Sigmoid colon (tissue), 7 donors: ENCODE data around the gene ZBTB8B. TPM values are rescaled to one million over a fixed set of nuclear protein-coding genes. Genes with fewer than 3 reads are reported as not detected.
"Not testable (repeated sequence)": the region's sequence is repeated elsewhere in the genome, so short reads cannot be mapped to it uniquely, and the experiment has no call there.

Experiments
- DNase-seq: peaks from one replicate; pipeline ENCODE4 v3.0.0-alpha.2; 2019
- H3K27ac ChIP-seq, 4 donors: fragments of 200-600 bp; sonication (generic); one replicate each; pipeline ENCODE4 v1.5.1; 2016 to 2019; ENCODE audit warnings: mild to moderate bottlenecking in 1 of 4
- H3K27me3 ChIP-seq, 3 donors: fragments of 200-600 bp; sonication (generic); one replicate each; pipeline ENCODE4 v1.5.1; 2019; ENCODE audit warnings: mild to moderate bottlenecking in 1 of 3
- H3K36me3 ChIP-seq, 4 donors: fragments of 200-600 bp; sonication (generic); one replicate each; pipeline ENCODE4 v1.5.1; 2016 to 2019
- H3K4me1 ChIP-seq, 4 donors: fragments of 200-600 bp; sonication (generic); one replicate each; pipeline ENCODE4 v1.5.1; 2017 to 2019
- H3K4me3 ChIP-seq, 4 donors: fragments of 200-600 bp; sonication (generic); one replicate each; pipeline ENCODE4 v1.5.1; 2017 to 2019; ENCODE audit warnings: mild to moderate bottlenecking in 2 of 4, moderate library complexity in 1 of 4
- H3K9me3 ChIP-seq, 4 donors: fragments of 200-600 bp in 3 of 4; sonication (generic) in 3 of 4; one replicate each; pipeline versions ENCODE4 v1.5.1 to v1.6.1; 2013 to 2019
- CTCF ChIP-seq, 4 experiments: fragments of 450-650 bp in 3 of 4; fragments of 200-600 bp in 1 of 4; IDR thresholded peaks; one replicate each; pipeline ENCODE4 v1.5.1; 2016 to 2019; ENCODE audit warnings: antibody characterized with exemption in 4 of 4, mild to moderate bottlenecking in 3 of 4, moderate library complexity in 2 of 4
- EP300 ChIP-seq, 4 donors: sonication (generic); formaldehyde crosslinking; IDR thresholded peaks; one replicate each; pipeline ENCODE4 v1.6.1; 2017; ENCODE audit warnings: antibody characterized with exemption in 4 of 4
- POLR2A ChIP-seq, 2 donors: fragments of 450-650 bp; IDR thresholded peaks; one replicate each; pipeline ENCODE4 v1.6.1; 2016; ENCODE audit warnings: antibody characterized with exemption in 2 of 2, mild to moderate bottlenecking in 2 of 2, moderate library complexity in 2 of 2
- POLR2AphosphoS5 ChIP-seq, 4 donors: sonication (generic); formaldehyde crosslinking; IDR thresholded peaks; one replicate each; pipeline ENCODE4 v1.6.1; 2017; ENCODE audit warnings: antibody characterized with exemption in 4 of 4
- WGBS, 2 donors: extraction: QIAGEN DNeasy Blood & Tissue Kit; methylation state at CpG; one replicate each; pipeline ENCODE4 v1.1.7; 2013; 5-methylcytosine and 5-hydroxymethylcytosine counted together
- intact Hi-C: fragments of 100-400 bp; cut with DNase I; formaldehyde crosslinking; loops from one replicate; pipeline ENCODE4 v1.15.1; 2023
- polyA plus RNA-seq, 3 donors: library from polyadenylated mRNA; stranded (reverse); fragments of 200-250 nt; gene quantifications; one replicate each; pipeline ENCODE4 v1.2.3, GENCODE V29; 2013
- total RNA-seq, 4 donors: library from RNA; depleted of rRNA; stranded (reverse); fragments of >200 nt; gene quantifications; one replicate each; pipeline ENCODE4 v1.1.0, GENCODE V29; 2016
- donor health status: healthy with polysubstance abuse.
- donor health status: Bipolar disorder and iron deficiency.
- donor health status: healthy.

ZBTB8B gene
- total and polyA plus RNA-seq, 7 donors = under 0.01 to 0.01 (median under 0.01) TPM; not detected in 3

- H3K27me3 ChIP-seq = no peaks in the 10 kb centered on the region
- no peak for TF ChIP-seq POLR2AphosphoS5 (IDR thresholded peaks at IDR 0.05)
- intact Hi-C loops = no loop called here
- WGBS, 2 donors = 78 to 94% methylated on average over 2 of the region's 2 CpGs
- H3K36me3 ChIP-seq = no peaks in the 10 kb centered on the region
- H3K9me3 ChIP-seq = peaks cover 0 to 5% (median 3%) of the 10 kb centered on the region in 4 donors
- no peaks in the 10 kb centered on the region for H3K4me1 ChIP-seq
- no peak for DNase-seq
- no peak overlapping the region for H3K27ac ChIP-seq
- no peak overlapping the region for H3K4me3 ChIP-seq
Measured at GRCh38 chr1:32455958-32456357, 8.9 kb upstream of the ZBTB8B start.

DNA sequence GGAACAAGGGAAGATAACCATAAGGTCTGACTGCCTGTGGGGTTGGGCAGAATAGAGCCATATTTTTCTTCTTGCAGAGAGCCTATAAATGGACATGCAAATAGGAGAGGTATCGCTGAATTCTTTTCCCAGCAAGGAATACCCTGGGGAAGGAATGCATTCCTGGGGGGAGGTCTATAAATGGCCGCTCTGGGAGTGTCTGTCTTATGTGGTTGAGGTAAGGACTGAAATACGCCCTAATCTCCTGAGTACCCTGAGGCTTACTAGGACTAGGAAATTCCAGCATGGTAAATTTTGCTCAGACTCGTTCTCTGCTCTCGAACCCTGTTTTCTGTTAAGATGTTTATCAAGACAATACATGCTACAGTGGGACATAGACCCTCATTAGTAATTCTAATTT is 6.1 kb upstream of the ZBTB8B start:
- H3K27ac ChIP-seq, DNase-seq, H3K9me3 ChIP-seq, H3K4me1 ChIP-seq, H3K27me3 ChIP-seq, H3K36me3 ChIP-seq, intact Hi-C loops, H3K4me3 ChIP-seq: not testable (repeated sequence)
- WGBS, 2 donors = 92 to 94% methylated on average over 5 of the region's 5 CpGs

GRCh38 chr1:32462977-32463376 is 1.9 kb upstream of the ZBTB8B start:
- Histone ChIP-seq H3K4me1 (peaks cover 0 to 18% (median 15%) of the 10 kb centered on the region in 4 donors), H3K27me3 (peaks cover 11 to 41% (median 30%) of the 10 kb centered on the region in 3 donors)
- intact Hi-C loops, DNase-seq, H3K9me3 ChIP-seq, H3K4me3 ChIP-seq, H3K27ac ChIP-seq, H3K36me3 ChIP-seq: not testable (repeated sequence)
- 80 to 84% methylated on average over 2 of the region's 2 CpGs for WGBS, 2 donors

DNA sequence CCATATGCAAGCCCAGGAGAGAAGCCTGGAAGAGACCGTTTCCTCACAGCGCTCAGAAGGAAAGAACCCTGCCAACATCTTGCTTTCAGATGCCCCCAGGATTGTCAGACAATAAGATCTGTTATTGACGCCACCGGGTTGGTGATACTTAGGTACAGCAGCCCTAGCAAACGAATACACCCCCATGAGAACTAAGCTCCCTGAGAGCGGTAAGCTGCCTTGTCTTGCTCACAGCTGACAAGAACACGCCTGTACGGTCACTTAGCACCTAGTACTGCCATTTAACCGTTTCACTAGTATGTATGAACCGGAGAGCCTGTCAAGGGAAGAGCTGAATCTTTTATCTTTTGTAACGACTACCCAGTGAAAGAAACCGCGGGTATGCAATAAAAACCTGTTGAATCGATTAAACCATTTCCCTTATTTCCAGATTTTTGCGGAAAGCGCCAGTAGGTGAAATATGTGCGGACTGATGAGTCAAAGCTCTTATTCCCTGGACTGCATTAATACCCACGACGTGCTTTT is 619 bp upstream of the ZBTB8B start:
- WGBS, 2 donors = 6 to 8% methylated on average over 19 of the region's 19 CpGs
- intact Hi-C loops = no loop called here
- Histone ChIP-seq H3K4me3 (peak overlapping the region; percentile 9 to 50 (median 38)), H3K4me1 (peaks cover 0 to 18% (median 15%) of the 10 kb centered on the region in 4 donors), H3K9me3 (peaks cover 0 to 2% (median 0%) of the 10 kb centered on the region in 4 donors), H3K27me3 (peaks cover 11 to 54% (median 38%) of the 10 kb centered on the region in 3 donors), H3K27ac (no peak overlapping the region), H3K36me3 (no peaks in the 10 kb centered on the region)
- DNase-seq = no peak
- TF ChIP-seq POLR2A (IDR thresholded peaks at IDR 0.05) = no peak
- no peak for TF ChIP-seq EP300 (IDR thresholded peaks at IDR 0.05)
- TF ChIP-seq CTCF (IDR thresholded peaks at IDR 0.05) = no peak
- TF ChIP-seq POLR2AphosphoS5 (IDR thresholded peaks at IDR 0.05) = no peak

DNA sequence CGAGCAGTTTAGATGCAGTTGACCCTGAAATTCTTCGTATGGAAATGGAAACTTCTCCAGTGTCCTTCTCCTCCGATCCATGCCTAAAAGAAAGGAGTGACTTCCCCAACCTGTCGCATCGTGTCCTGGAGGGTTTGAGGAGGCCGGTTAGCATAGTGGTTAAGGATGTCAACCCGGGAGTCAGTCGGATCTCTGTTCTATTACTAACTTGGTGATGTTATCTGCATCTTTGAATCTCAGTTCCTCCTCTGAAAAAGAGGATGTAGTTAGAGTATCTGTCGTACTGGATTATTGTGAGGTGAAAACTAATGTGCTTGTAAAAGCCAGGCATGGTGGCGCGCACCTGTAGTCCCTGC is 684 bp downstream of the ZBTB8B start:
- DNase-seq = no peak
- peaks cover 11 to 63% (median 38%) of the 10 kb centered on the region in 3 donors for H3K27me3 ChIP-seq
- no peaks in the 10 kb centered on the region for H3K9me3 ChIP-seq
- 30 to 42% methylated on average over 11 of the region's 11 CpGs for WGBS, 2 donors
- H3K4me1 ChIP-seq = peaks cover 0 to 18% (median 15%) of the 10 kb centered on the region in 4 donors
- TF ChIP-seq EP300 (IDR thresholded peaks at IDR 0.05) (no peak), CTCF (IDR thresholded peaks at IDR 0.05) (no peak), POLR2AphosphoS5 (IDR thresholded peaks at IDR 0.05) (no peak), POLR2A (IDR thresholded peaks at IDR 0.05) (no peak)
- H3K4me3 ChIP-seq = peak overlapping the region in 2 of 4 donors; percentile 48 to 50
- no peak overlapping the region for H3K27ac ChIP-seq
- intact Hi-C loops = no loop called here
- H3K36me3 ChIP-seq = no peaks in the 10 kb centered on the region

GRCh38 chr1:32466761-32467160 is 1.9 kb downstream of the ZBTB8B start:
- WGBS, 2 donors = 85 to 86% methylated on average over 4 of the region's 4 CpGs
- H3K4me3 ChIP-seq = no peak overlapping the region
- peaks cover 11 to 69% (median 41%) of the 10 kb centered on the region in 3 donors for H3K27me3 ChIP-seq
- no peak for DNase-seq
- H3K27ac ChIP-seq = no peak overlapping the region
- H3K9me3 ChIP-seq = no peaks in the 10 kb centered on the region
- no peaks in the 10 kb centered on the region for H3K36me3 ChIP-seq
- intact Hi-C loops = no loop called here
- TF ChIP-seq CTCF (IDR thresholded peaks at IDR 0.05) (no peak), EP300 (IDR thresholded peaks at IDR 0.05) (no peak), POLR2A (IDR thresholded peaks at IDR 0.05) (no peak), POLR2AphosphoS5 (IDR thresholded peaks at IDR 0.05) (no peak)
- peaks cover 0 to 18% (median 15%) of the 10 kb centered on the region in 4 donors for H3K4me1 ChIP-seq
